GM12878 (cell line): ENCODE measurements around the gene FMN2. TPM values are rescaled to one million over a fixed set of nuclear protein-coding genes. Genes with fewer than 3 reads are reported as not detected.

Source experiments
- ATAC-seq: fragments of 200-7000 bp; cut with Tn5 transposase; 3 replicates; pipeline ENCODE4 v1.9.1; 2020; ENCODE audit warnings: mild to moderate bottlenecking, moderate library complexity
- Bru-seq: library from RNA; stranded (reverse); fragments of 400-500 nt; gene quantifications from one replicate; lab custom pipeline; 2021; lab: Mats Ljungman, UMichigan
- BruChase-seq, 2 experiments: library from RNA; stranded (reverse); fragments of 400-500 nt; gene quantifications; one replicate each; lab custom pipeline; 2021; lab: Mats Ljungman, UMichigan
- BruUV-seq: library from RNA; stranded (reverse); fragments of 400-500 nt; replicated peaks from 2 replicates; lab custom pipeline; 2021; lab: Mats Ljungman, UMichigan
- CTCF ChIA-PET: fragments of 300-600 bp; sonication (Branson Sonifier 250); formaldehyde crosslinking; extraction: SDS; loops from one replicate; lab custom pipeline; 2021; ENCODE audit warnings: inconsistent platforms; lab: Yijun Ruan, JAX
- POLR2A ChIA-PET: fragments of 350-600 bp; formaldehyde crosslinking; extraction: SDS; loops from one replicate; lab custom pipeline; 2021; ENCODE audit warnings: inconsistent platforms; lab: Charles Lee
- RAD21 ChIA-PET: fragments of 300-600 bp; sonication (Branson Sonifier 250); formaldehyde crosslinking; loops from one replicate; lab custom pipeline; 2023; ENCODE audit warnings: antibody characterized with exemption; ENCODE audit not compliant: unreplicated experiment; lab: Charles Lee
- SMC1A ChIA-PET: fragments of 300-600 bp; sonication (Branson Sonifier 250); formaldehyde crosslinking; loops from one replicate; lab custom pipeline; 2023; ENCODE audit not compliant: unreplicated experiment, uncharacterized antibody; lab: Charles Lee
- DNase-seq: peaks from one replicate; pipeline ENCODE4 v3.0.0-alpha.2; 2011; ENCODE audit warnings: low read depth, low spot score
- FAIRE-seq: peaks from 3 replicates; lab custom pipeline; 2011; peaks lifted over from hg19 to GRCh38; lab: Jason Lieb, UNC
- H2AFZ ChIP-seq: 2 replicates; pipeline ENCODE4 v1.6.0; 2011; ENCODE audit warnings: low read depth, low read length, control low read depth; ENCODE audit not compliant: control insufficient read depth
- H3K27ac ChIP-seq: 2 replicates; pipeline ENCODE4 v1.5.1; 2011; ENCODE audit warnings: control low read depth; ENCODE audit not compliant: control insufficient read depth, insufficient read depth
- H3K27me3 ChIP-seq, 2 experiments: replicated peaks in 1 of 2; 2 replicates each; pipeline versions ENCODE4 v1.6.0 to v1.6.1; 2011; ENCODE audit warnings: low read length in 1 of 2; ENCODE audit not compliant: control insufficient read depth in 2 of 2, insufficient read depth in 2 of 2
- H3K36me3 ChIP-seq, 2 experiments: 2 replicates each; pipeline ENCODE4 v1.5.1; 2011; ENCODE audit warnings: low read length in 1 of 2; ENCODE audit not compliant: control insufficient read depth in 2 of 2, insufficient read depth in 2 of 2
- H3K4me1 ChIP-seq: 2 replicates; pipeline ENCODE4 v1.6.1; 2011; ENCODE audit warnings: mild to moderate bottlenecking, low read length, moderate library complexity, mixed read lengths; ENCODE audit not compliant: control insufficient read depth, insufficient read depth
- H3K4me2 ChIP-seq: 2 replicates; pipeline ENCODE4 v1.6.0; 2011; ENCODE audit warnings: control low read depth; ENCODE audit not compliant: control insufficient read depth, insufficient read depth
- H3K4me3 ChIP-seq: fragments of 200-600 bp; sonication (generic); 2 replicates; pipeline ENCODE4 v1.5.1; 2016
- H3K79me2 ChIP-seq: 2 replicates; pipeline ENCODE4 v1.6.0; 2011; ENCODE audit warnings: low read length; ENCODE audit not compliant: control insufficient read depth, insufficient read depth
- H3K9ac ChIP-seq: 2 replicates; pipeline ENCODE4 v1.8.0; 2011; ENCODE audit warnings: low read length, control low read depth, mixed read lengths; ENCODE audit not compliant: control insufficient read depth, insufficient read depth
- H3K9me3 ChIP-seq: replicated peaks from 3 replicates; pipeline ENCODE4 v1.5.1; 2011; ENCODE audit warnings: mild to moderate bottlenecking, low read length; ENCODE audit not compliant: control insufficient read depth, insufficient read depth
- H4K20me1 ChIP-seq: 2 replicates; pipeline ENCODE4 v1.6.0; 2011; ENCODE audit not compliant: control insufficient read depth, insufficient read depth
- CEBPB ChIP-seq, 2 experiments: fragments of 150-350 bp in 1 of 2; IDR thresholded peaks; 2 replicates each; pipeline ENCODE4 v1.6.1; 2012 to 2014; ENCODE audit warnings: low read depth in 2 of 2, low read length in 2 of 2, borderline replicate concordance in 1 of 2, inconsistent platforms in 1 of 2
- PKNOX1 ChIP-seq: fragments of 450-650 bp; IDR thresholded peaks from 2 replicates; pipeline ENCODE4 v1.6.1; 2016; ENCODE audit warnings: mild to moderate bottlenecking
- POLR2AphosphoS5 ChIP-seq: IDR thresholded peaks from 2 replicates; pipeline ENCODE4 v1.6.1; 2011; ENCODE audit warnings: mild to moderate bottlenecking, low read length, inconsistent platforms
- SUZ12 ChIP-seq: fragments of 200-600 bp; sonication (generic); IDR thresholded peaks from one replicate; pipeline ENCODE4 v1.6.1; 2018; ENCODE audit warnings: antibody characterized with exemption, mild to moderate bottlenecking; ENCODE audit not compliant: unreplicated experiment
- WGBS: methylation state at CpG from one replicate; pipeline ENCODE4 v1.1.6; 2016; ENCODE audit warnings: low lambda C conversion rate; ENCODE audit not compliant: insufficient replicate concordance, insufficient coverage; ENCODE audit errors: missing lambda C conversion rate; 5-methylcytosine and 5-hydroxymethylcytosine counted together
- in situ Hi-C: fragments of 300-500 bp; cut with MboI; formaldehyde crosslinking; loops from 9 replicates; pipeline ENCODE4 v1.14.3; 2018; ENCODE audit warnings: mixed read lengths
- intact Hi-C: fragments of 100-400 bp; cut with micrococcal nuclease; formaldehyde crosslinking; loops from one replicate; pipeline ENCODE4 v1.14.2; 2022; ENCODE audit not compliant: unreplicated experiment
- long read RNA-seq, 2 experiments: library from polyadenylated mRNA; unstranded; transcript quantifications; one replicate each; pipeline ENCODE4 v2.0.0, GENCODE V29; 2019 to 2020
- polyA minus RNA-seq, 3 experiments: library from RNA; depleted of rRNA, polyadenylated mRNA; stranded (reverse); fragments of >200 nt; gene quantifications; 2 replicates each; pipeline ENCODE4 v1.2.3, GENCODE V29; 2011
- polyA plus RNA-seq, 11 experiments: library from polyadenylated mRNA; depleted of rRNA in 4 of 11; unstranded in 6 of 11; stranded (reverse) in 5 of 11; fragments of >200 nt; fragmentation: Nextera tagmentation in 4 of 11; fragmentation: Illumina TruSeq in 1 of 11; extraction: Ambion mirVana in 4 of 11; extraction: Trizol in 1 of 11; gene quantifications; 1 replicate in 1 of 11; 2 replicates in 10 of 11; pipeline versions ENCODE4 v1.2.1 to v1.2.3, GENCODE V29; 2011 to 2016; ENCODE audit warnings: inconsistent platforms in 2 of 11, missing spikeins in 2 of 11, low read depth in 1 of 11
- total RNA-seq, 4 experiments: library from RNA; depleted of rRNA in 3 of 4; stranded (reverse); fragments of >200 nt in 3 of 4; fragmentation: Illumina TruSeq in 1 of 4; extraction: Trizol in 1 of 4; gene quantifications; 2 replicates each; pipeline versions ENCODE4 v1.2.1 to v1.2.3, GENCODE V29; 2013 to 2021
- TF ChIP-seq, protein P1 (sequence below): fragments of 450-650 bp; IDR thresholded peaks from 2 replicates; pipeline ENCODE4 v1.6.1; 2018; ENCODE audit warnings: mild to moderate bottlenecking, low read depth, moderate library complexity; ENCODE audit not compliant: partially characterized antibody

FMN2 gene
- total RNA-seq (2013; cell fraction: nucleolus; rRNA removed), result 0.86 and 0.95 TPM in 2 replicates
- total RNA-seq (2014; rRNA removed), result not detected in 2 replicates
- total RNA-seq (2014; rRNA removed; fragmentation: Illumina TruSeq; extraction: Trizol), result not detected in 2 replicates
- not detected in 2 replicates for total RNA-seq (2021)
- polyA plus RNA-seq (2011; ENCODE audit: low read depth), result not detected
- polyA plus RNA-seq (2011; rRNA removed), result 0.60 and 0.73 TPM in 2 replicates
- 0.09 and 0.32 TPM in 2 replicates for polyA plus RNA-seq (2011; cell fraction: cytosol; rRNA removed)
- polyA plus RNA-seq (2011; cell fraction: nucleus; rRNA removed), result 0.22 TPM in 1 of 2 replicates, not detected in the other
- polyA plus RNA-seq (2012), result not detected in 2 replicates
- polyA plus RNA-seq (2014; fragmentation: Illumina TruSeq; extraction: Trizol), result not detected in 2 replicates
- not detected for polyA plus RNA-seq (2014; fragmentation: Nextera tagmentation; extraction: Ambion mirVana)
- not detected in 2 replicates for polyA plus RNA-seq (2014; rRNA removed)
- not detected for polyA plus RNA-seq (2016; fragmentation: Nextera tagmentation; extraction: Ambion mirVana)
- polyA minus RNA-seq (2011; rRNA and poly(A)+ RNA removed), result 0.15 TPM in 1 of 2 replicates, not detected in the other
- not detected in 2 replicates for polyA minus RNA-seq (2011; cell fraction: cytosol; rRNA and poly(A)+ RNA removed)
- not detected in 2 replicates for polyA minus RNA-seq (2011; cell fraction: nucleus; rRNA and poly(A)+ RNA removed)
- percentile 3 among the genes with signal in this experiment for Bru-seq, nascent RNA
- percentile 2 among the genes with signal in this experiment for BruChase-seq, experiment 1, labeled RNA remaining after a 6-hour chase
- percentile 4 among the genes with signal in this experiment for BruChase-seq, experiment 2, labeled RNA remaining after a 2-hour chase
- long read RNA-seq, experiment 1, result 0 reads
- long read RNA-seq, experiment 2, result 0 reads

DNA sequence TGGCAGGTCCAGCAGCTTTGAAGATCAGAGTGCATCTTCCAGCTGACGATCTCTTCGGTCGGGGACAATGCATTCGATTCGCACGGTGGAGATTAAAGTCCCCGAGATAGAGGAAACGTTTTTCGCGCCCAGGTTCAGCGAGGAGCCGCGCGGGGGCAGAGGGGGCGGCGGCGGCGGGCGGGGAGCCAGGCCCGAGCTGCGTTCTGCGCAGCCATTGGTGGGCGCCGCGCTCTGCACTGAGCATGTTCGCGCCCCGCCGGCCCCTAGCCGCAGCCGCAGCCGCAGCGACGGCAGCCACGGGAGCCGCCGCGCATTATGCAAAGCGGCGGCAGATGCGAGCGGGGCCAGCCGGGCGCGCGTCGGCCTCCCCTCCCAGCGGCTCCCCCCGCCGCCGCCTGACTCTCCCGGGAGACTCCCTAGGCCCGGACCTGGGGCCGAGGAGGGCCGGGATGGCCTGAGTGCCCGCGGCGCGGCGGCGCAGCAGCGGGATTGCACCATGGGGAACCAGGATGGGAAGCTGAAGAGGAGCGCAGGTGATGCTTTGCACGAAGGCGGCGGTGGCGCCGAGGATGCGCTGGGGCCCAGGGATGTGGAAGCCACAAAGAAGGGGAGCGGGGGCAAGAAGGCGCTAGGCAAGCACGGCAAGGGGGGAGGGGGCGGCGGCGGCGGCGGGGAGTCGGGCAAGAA is at the start of gene FMN2:
Gene FMN2 (plus strand): TSS at position 270 of the 687 bp plus-strand sequence. CDS start 227 bp downstream, at position 497.
- 9% methylated on average over 42 of the region's 78 CpGs for WGBS
- Histone ChIP-seq H3K36me3 (no peaks in the 10 kb centered on the region), H3K4me3 (no peak within 1 kb of the TSS), H3K4me2 (no peak within 1 kb of the TSS), H4K20me1 (no peaks in the 10 kb centered on the region), H3K79me2 (no peaks in the 10 kb centered on the region), H3K4me1 (no peaks in the 10 kb centered on the region), H3K9me3 (no peaks in the 10 kb centered on the region), H3K27me3 (no peaks in the 10 kb centered on the region; a peak in 1 of 4 replicates), H3K9ac (no peak within 1 kb of the TSS), H2AFZ (no peak within 1 kb of the TSS), H3K27ac (no peak within 1 kb of the TSS)
- ATAC-seq (peak; percentile 29; the same call in 2 of the 3 replicates), FAIRE-seq (no peak), DNase-seq (no peak)
- intact Hi-C loops (no loop called here), in situ Hi-C loops (no loop called here)
- TF ChIP-seq POLR2AphosphoS5 (no peak), PKNOX1 (no peak), SUZ12 (peak; percentile 16), CEBPB (IDR thresholded peaks at IDR 0.05; ENCODE audit: borderline replicate concordance in 1 of 2, low read depth in 2 of 2, low read length in 2 of 2) (no peak)
- TF ChIP-seq, protein P1, sequence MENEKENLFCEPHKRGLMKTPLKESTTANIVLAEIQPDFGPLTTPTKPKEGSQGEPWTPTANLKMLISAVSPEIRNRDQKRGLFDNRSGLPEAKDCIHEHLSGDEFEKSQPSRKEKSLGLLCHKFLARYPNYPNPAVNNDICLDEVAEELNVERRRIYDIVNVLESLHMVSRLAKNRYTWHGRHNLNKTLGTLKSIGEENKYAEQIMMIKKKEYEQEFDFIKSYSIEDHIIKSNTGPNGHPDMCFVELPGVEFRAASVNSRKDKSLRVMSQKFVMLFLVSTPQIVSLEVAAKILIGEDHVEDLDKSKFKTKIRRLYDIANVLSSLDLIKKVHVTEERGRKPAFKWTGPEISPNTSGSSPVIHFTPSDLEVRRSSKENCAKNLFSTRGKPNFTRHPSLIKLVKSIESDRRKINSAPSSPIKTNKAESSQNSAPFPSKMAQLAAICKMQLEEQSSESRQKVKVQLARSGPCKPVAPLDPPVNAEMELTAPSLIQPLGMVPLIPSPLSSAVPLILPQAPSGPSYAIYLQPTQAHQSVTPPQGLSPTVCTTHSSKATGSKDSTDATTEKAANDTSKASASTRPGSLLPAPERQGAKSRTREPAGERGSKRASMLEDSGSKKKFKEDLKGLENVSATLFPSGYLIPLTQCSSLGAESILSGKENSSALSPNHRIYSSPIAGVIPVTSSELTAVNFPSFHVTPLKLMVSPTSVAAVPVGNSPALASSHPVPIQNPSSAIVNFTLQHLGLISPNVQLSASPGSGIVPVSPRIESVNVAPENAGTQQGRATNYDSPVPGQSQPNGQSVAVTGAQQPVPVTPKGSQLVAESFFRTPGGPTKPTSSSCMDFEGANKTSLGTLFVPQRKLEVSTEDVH, result no peak
- ChIA-PET RAD21 (no interaction called here), POLR2A (no interaction called here), CTCF (no interaction called here), SMC1A (no interaction called here)
- BruUV-seq, result no TSS peak
